ENCODE data around the gene NBAS.

NBAS gene

GRCh38 chr2:15456352-15456751, 104.8 kb downstream of the NBAS start:
- Histone ChIP-seq H3K27ac (ENCODE audit: low read length) (no peak overlapping the region), H4K20me1 (ENCODE audit: insufficient read depth, low read length) (no peaks in the 10 kb centered on the region), H3K79me2 (ENCODE audit: low read length) (no peaks in the 10 kb centered on the region), H3K4me1 (ENCODE audit: low read length) (no peaks in the 10 kb centered on the region), H3K27me3 (ENCODE audit: low read depth, low read length) (no peaks in the 10 kb centered on the region), H3K4me3 (ENCODE audit: low read length) (no peak overlapping the region), H2AFZ (ENCODE audit: low read depth, low read length) (no peak overlapping the region), H3K4me2 (ENCODE audit: low read length) (no peak overlapping the region), H3K36me3 (replicated peaks; ENCODE audit: low read depth, low read length) (peaks cover 8% of the 10 kb centered on the region), H3K9ac (ENCODE audit: low read length) (no peak overlapping the region), H3K9me3 (ENCODE audit: insufficient read depth, low read length) (no peaks in the 10 kb centered on the region)
- TF ChIP-seq CTCF (IDR thresholded peaks at IDR 0.05; ENCODE audit: low read depth, low read length) (no peak), EZH2phosphoT487 (IDR thresholded peaks at IDR 0.05; ENCODE audit: low read depth) (no peak)

- TF ChIP-seq EZH2phosphoT487 (IDR thresholded peaks at IDR 0.05; ENCODE audit: low read depth), result no peak
- TF ChIP-seq CTCF (IDR thresholded peaks at IDR 0.05; ENCODE audit: low read depth, low read length), result no peak
- H4K20me1 ChIP-seq (ENCODE audit: insufficient read depth, low read length), result no peaks in the 10 kb centered on the region
- no peak overlapping the region for H3K9ac ChIP-seq (ENCODE audit: low read length)
- H3K36me3 ChIP-seq (replicated peaks; ENCODE audit: low read depth, low read length), result peaks cover 5% of the 10 kb centered on the region
- no peaks in the 10 kb centered on the region for H3K27me3 ChIP-seq (ENCODE audit: low read depth, low read length)
- H3K4me3 ChIP-seq (ENCODE audit: low read length), result no peak overlapping the region
- no peak overlapping the region for H3K27ac ChIP-seq (ENCODE audit: low read length)
- no peak overlapping the region for H3K4me2 ChIP-seq (ENCODE audit: low read length)
- H3K79me2 ChIP-seq (ENCODE audit: low read length), result no peaks in the 10 kb centered on the region
- H3K4me1 ChIP-seq (ENCODE audit: low read length), result no peaks in the 10 kb centered on the region
- H3K9me3 ChIP-seq (ENCODE audit: insufficient read depth, low read length), result no peaks in the 10 kb centered on the region
- H2AFZ ChIP-seq (ENCODE audit: low read depth, low read length), result no peak overlapping the region
These were observed 110.3 kb downstream of the NBAS start for GRCh38 chr2:15450808-15451207.

- Histone ChIP-seq H3K27ac (ENCODE audit: low read length) (no peak overlapping the region), H3K9me3 (ENCODE audit: insufficient read depth, low read length) (no peaks in the 10 kb centered on the region), H3K27me3 (ENCODE audit: low read depth, low read length) (no peaks in the 10 kb centered on the region), H2AFZ (ENCODE audit: low read depth, low read length) (no peak overlapping the region), H3K4me3 (ENCODE audit: low read length) (no peak overlapping the region), H3K9ac (ENCODE audit: low read length) (no peak overlapping the region), H4K20me1 (ENCODE audit: insufficient read depth, low read length) (no peaks in the 10 kb centered on the region), H3K4me1 (ENCODE audit: low read length) (no peaks in the 10 kb centered on the region), H3K36me3 (replicated peaks; ENCODE audit: low read depth, low read length) (peaks cover 5% of the 10 kb centered on the region), H3K4me2 (ENCODE audit: low read length) (no peak overlapping the region), H3K79me2 (ENCODE audit: low read length) (no peaks in the 10 kb centered on the region)
- TF ChIP-seq CTCF (IDR thresholded peaks at IDR 0.05; ENCODE audit: low read depth, low read length) (no peak), EZH2phosphoT487 (IDR thresholded peaks at IDR 0.05; ENCODE audit: low read depth) (no peak)
These were observed 111.4 kb downstream of the NBAS start for GRCh38 chr2:15449556-15450236.

GRCh38 chr2:15448250-15448839, 112.8 kb downstream of the NBAS start:
- Histone ChIP-seq H3K27ac (ENCODE audit: low read length) (no peak overlapping the region), H3K36me3 (replicated peaks; ENCODE audit: low read depth, low read length) (peaks cover 5% of the 10 kb centered on the region), H3K27me3 (ENCODE audit: low read depth, low read length) (no peaks in the 10 kb centered on the region), H4K20me1 (ENCODE audit: insufficient read depth, low read length) (no peaks in the 10 kb centered on the region), H3K79me2 (ENCODE audit: low read length) (no peaks in the 10 kb centered on the region), H3K4me1 (ENCODE audit: low read length) (no peaks in the 10 kb centered on the region), H2AFZ (ENCODE audit: low read depth, low read length) (no peak overlapping the region), H3K9ac (ENCODE audit: low read length) (no peak overlapping the region), H3K4me3 (ENCODE audit: low read length) (no peak overlapping the region), H3K9me3 (ENCODE audit: insufficient read depth, low read length) (no peaks in the 10 kb centered on the region), H3K4me2 (ENCODE audit: low read length) (no peak overlapping the region)
- TF ChIP-seq CTCF (IDR thresholded peaks at IDR 0.05; ENCODE audit: low read depth, low read length), result no peak
- TF ChIP-seq EZH2phosphoT487 (IDR thresholded peaks at IDR 0.05; ENCODE audit: low read depth), result no peak
